ENCODE results near the gene HES1. TPM values are rescaled to one million over a fixed set of nuclear protein-coding genes. Genes with fewer than 3 reads are reported as not detected.

Gene HES1
- total RNA-seq, 1 experiment from 2014 or later = 17.4 TPM

GRCh38 chr3:194107107-194107506 lies 28.8 kb upstream of the HES1 start:
- Histone ChIP-seq H3K36me3 (ENCODE audit: insufficient read depth, low read length) (no peaks in the 10 kb centered on the region), H2AFZ (ENCODE audit: low read length) (no peak overlapping the region), H3K79me2 (ENCODE audit: low read length) (no peaks in the 10 kb centered on the region), H3K4me3 (ENCODE audit: low read length) (no peak overlapping the region), H3K9me3 (ENCODE audit: low read length) (no peaks in the 10 kb centered on the region), H3K9me2 (replicated peaks; ENCODE audit: insufficient read depth, low read length) (no peaks in the 10 kb centered on the region), H4K20me1 (ENCODE audit: insufficient read depth, low read depth, low read length) (no peaks in the 10 kb centered on the region), H3K4me2 (ENCODE audit: low read depth, low read length, poor library complexity, severe bottlenecking) (peak overlapping the region; percentile 94), H3K9ac (ENCODE audit: low read length) (peak overlapping the region; percentile 80; the same call in 1 of the 2 replicates), H3K27ac (ENCODE audit: low read length) (no peak overlapping the region; the same call in 1 of the 2 replicates), H3K27me3 (ENCODE audit: low read length) (no peaks in the 10 kb centered on the region), H3K4me1 (ENCODE audit: low read length) (peaks cover 76% of the 10 kb centered on the region)
- DNase-seq = no peak

- Histone ChIP-seq H3K27ac (ENCODE audit: low read length) (peak overlapping the region; percentile 36), H3K4me2 (ENCODE audit: low read depth, low read length, poor library complexity, severe bottlenecking) (peak overlapping the region; percentile 55)
Observed at GRCh38 chr3:194109192-194109863, 26.6 kb upstream of the HES1 start.

GRCh38 chr3:194110483-194110882 lies 25.5 kb upstream of the HES1 start:
- no peaks in the 10 kb centered on the region for H4K20me1 ChIP-seq (ENCODE audit: insufficient read depth, low read depth, low read length)
- no peaks in the 10 kb centered on the region for H3K27me3 ChIP-seq (ENCODE audit: low read length)
- no peaks in the 10 kb centered on the region for H3K36me3 ChIP-seq (ENCODE audit: insufficient read depth, low read length)
- H2AFZ ChIP-seq (ENCODE audit: low read length) = no peak overlapping the region
- H3K9me2 ChIP-seq (replicated peaks; ENCODE audit: insufficient read depth, low read length) = no peaks in the 10 kb centered on the region
- H3K79me2 ChIP-seq (ENCODE audit: low read length) = no peaks in the 10 kb centered on the region
- no peak overlapping the region for H3K4me2 ChIP-seq (ENCODE audit: low read depth, low read length, poor library complexity, severe bottlenecking)
- H3K9ac ChIP-seq (ENCODE audit: low read length) = no peak overlapping the region
- no peak overlapping the region for H3K27ac ChIP-seq (ENCODE audit: low read length)
- no peaks in the 10 kb centered on the region for H3K9me3 ChIP-seq (ENCODE audit: low read length)
- DNase-seq = no peak
- H3K4me3 ChIP-seq (ENCODE audit: low read length) = no peak overlapping the region
- peaks cover 44% of the 10 kb centered on the region for H3K4me1 ChIP-seq (ENCODE audit: low read length)

More at GRCh38 chr3:194109192-194109863, 26.6 kb upstream of the HES1 start:
- Histone ChIP-seq H3K36me3 (ENCODE audit: insufficient read depth, low read length) (no peaks in the 10 kb centered on the region), H3K4me1 (ENCODE audit: low read length) (peaks cover 55% of the 10 kb centered on the region), H3K27me3 (ENCODE audit: low read length) (no peaks in the 10 kb centered on the region), H4K20me1 (ENCODE audit: insufficient read depth, low read depth, low read length) (no peaks in the 10 kb centered on the region), H3K9me2 (replicated peaks; ENCODE audit: insufficient read depth, low read length) (no peaks in the 10 kb centered on the region), H2AFZ (ENCODE audit: low read length) (peak overlapping the region; percentile 41; the same call in 1 of the 2 replicates), H3K4me3 (ENCODE audit: low read length) (peak overlapping the region; percentile 28; the same call in 1 of the 2 replicates), H3K9ac (ENCODE audit: low read length) (peak overlapping the region; percentile 10), H3K79me2 (ENCODE audit: low read length) (no peaks in the 10 kb centered on the region), H3K9me3 (ENCODE audit: low read length) (no peaks in the 10 kb centered on the region)
- DNase-seq = peak; percentile 56

- H3K36me3 ChIP-seq (ENCODE audit: insufficient read depth, low read length) = no peaks in the 10 kb centered on the region
- no peak overlapping the region for H3K9ac ChIP-seq (ENCODE audit: low read length)
- H3K4me3 ChIP-seq (ENCODE audit: low read length) = no peak overlapping the region
- no peaks in the 10 kb centered on the region for H3K27me3 ChIP-seq (ENCODE audit: low read length)
- no peaks in the 10 kb centered on the region for H3K79me2 ChIP-seq (ENCODE audit: low read length)
- DNase-seq = no peak
- H3K9me2 ChIP-seq (replicated peaks; ENCODE audit: insufficient read depth, low read length) = no peaks in the 10 kb centered on the region
- H3K9me3 ChIP-seq (ENCODE audit: low read length) = no peaks in the 10 kb centered on the region
- H2AFZ ChIP-seq (ENCODE audit: low read length) = no peak overlapping the region
- H3K4me1 ChIP-seq (ENCODE audit: low read length) = peaks cover 36% of the 10 kb centered on the region
- no peak overlapping the region for H3K4me2 ChIP-seq (ENCODE audit: low read depth, low read length, poor library complexity, severe bottlenecking)
- no peaks in the 10 kb centered on the region for H4K20me1 ChIP-seq (ENCODE audit: insufficient read depth, low read depth, low read length)
- no peak overlapping the region for H3K27ac ChIP-seq (ENCODE audit: low read length)
Observed at GRCh38 chr3:194111336-194111735, 24.6 kb upstream of the HES1 start.

GRCh38 chr3:194112120-194113106 lies 23.5 kb upstream of the HES1 start:
- no peak overlapping the region for H3K4me2 ChIP-seq (ENCODE audit: low read depth, low read length, poor library complexity, severe bottlenecking)

GRCh38 chr3:194114123-194114522 lies 21.8 kb upstream of the HES1 start:
- Histone ChIP-seq H4K20me1 (ENCODE audit: insufficient read depth, low read depth, low read length) (no peaks in the 10 kb centered on the region), H3K36me3 (ENCODE audit: insufficient read depth, low read length) (no peaks in the 10 kb centered on the region), H3K9ac (ENCODE audit: low read length) (no peak overlapping the region), H3K9me2 (replicated peaks; ENCODE audit: insufficient read depth, low read length) (no peaks in the 10 kb centered on the region), H3K27ac (ENCODE audit: low read length) (no peak overlapping the region), H3K4me2 (ENCODE audit: low read depth, low read length, poor library complexity, severe bottlenecking) (no peak overlapping the region), H2AFZ (ENCODE audit: low read length) (no peak overlapping the region), H3K4me3 (ENCODE audit: low read length) (no peak overlapping the region), H3K79me2 (ENCODE audit: low read length) (no peaks in the 10 kb centered on the region), H3K27me3 (ENCODE audit: low read length) (no peaks in the 10 kb centered on the region), H3K4me1 (ENCODE audit: low read length) (peaks cover 10% of the 10 kb centered on the region), H3K9me3 (ENCODE audit: low read length) (no peaks in the 10 kb centered on the region)
- DNase-seq = no peak

More at GRCh38 chr3:194112120-194113106, 23.5 kb upstream of the HES1 start:
- Histone ChIP-seq H3K9me2 (replicated peaks; ENCODE audit: insufficient read depth, low read length) (no peaks in the 10 kb centered on the region), H3K27ac (ENCODE audit: low read length) (no peak overlapping the region), H3K27me3 (ENCODE audit: low read length) (no peaks in the 10 kb centered on the region), H3K4me1 (ENCODE audit: low read length) (peaks cover 26% of the 10 kb centered on the region), H3K4me3 (ENCODE audit: low read length) (no peak overlapping the region), H2AFZ (ENCODE audit: low read length) (no peak overlapping the region), H3K9me3 (ENCODE audit: low read length) (no peaks in the 10 kb centered on the region), H3K9ac (ENCODE audit: low read length) (no peak overlapping the region), H3K79me2 (ENCODE audit: low read length) (no peaks in the 10 kb centered on the region), H3K36me3 (ENCODE audit: insufficient read depth, low read length) (no peaks in the 10 kb centered on the region), H4K20me1 (ENCODE audit: insufficient read depth, low read depth, low read length) (no peaks in the 10 kb centered on the region)
- no peak for DNase-seq

- H3K9ac ChIP-seq (ENCODE audit: low read length) = no peak overlapping the region
- no peak overlapping the region for H3K4me2 ChIP-seq (ENCODE audit: low read depth, low read length, poor library complexity, severe bottlenecking)
Observed at GRCh38 chr3:194117104-194117845, 18.7 kb upstream of the HES1 start.

More at GRCh38 chr3:194117104-194117845, 18.7 kb upstream of the HES1 start:
- no peak for DNase-seq
- Histone ChIP-seq H3K36me3 (ENCODE audit: insufficient read depth, low read length) (no peaks in the 10 kb centered on the region), H3K4me1 (ENCODE audit: low read length) (peaks cover 25% of the 10 kb centered on the region), H2AFZ (ENCODE audit: low read length) (no peak overlapping the region), H3K27ac (ENCODE audit: low read length) (no peak overlapping the region), H3K27me3 (ENCODE audit: low read length) (0 out of 2 replicates have a peak, but pooled peaks cover 4% of the 10 kb centered on the region), H3K79me2 (ENCODE audit: low read length) (no peaks in the 10 kb centered on the region), H3K9me2 (replicated peaks; ENCODE audit: insufficient read depth, low read length) (no peaks in the 10 kb centered on the region), H3K4me3 (ENCODE audit: low read length) (no peak overlapping the region), H4K20me1 (ENCODE audit: insufficient read depth, low read depth, low read length) (no peaks in the 10 kb centered on the region), H3K9me3 (ENCODE audit: low read length) (no peaks in the 10 kb centered on the region)

Data from Karpas-422 (cell line).